ENCODE data around the gene RAB22A. TPM values are rescaled to one million over a fixed set of nuclear protein-coding genes. Genes with fewer than 3 reads are reported as not detected.

Gene RAB22A
- total and polyA plus RNA-seq, 2 donors (not counting 1 experiment from before 2014, with no cell fraction given) = 13.7 to 20.6 TPM

DNA sequence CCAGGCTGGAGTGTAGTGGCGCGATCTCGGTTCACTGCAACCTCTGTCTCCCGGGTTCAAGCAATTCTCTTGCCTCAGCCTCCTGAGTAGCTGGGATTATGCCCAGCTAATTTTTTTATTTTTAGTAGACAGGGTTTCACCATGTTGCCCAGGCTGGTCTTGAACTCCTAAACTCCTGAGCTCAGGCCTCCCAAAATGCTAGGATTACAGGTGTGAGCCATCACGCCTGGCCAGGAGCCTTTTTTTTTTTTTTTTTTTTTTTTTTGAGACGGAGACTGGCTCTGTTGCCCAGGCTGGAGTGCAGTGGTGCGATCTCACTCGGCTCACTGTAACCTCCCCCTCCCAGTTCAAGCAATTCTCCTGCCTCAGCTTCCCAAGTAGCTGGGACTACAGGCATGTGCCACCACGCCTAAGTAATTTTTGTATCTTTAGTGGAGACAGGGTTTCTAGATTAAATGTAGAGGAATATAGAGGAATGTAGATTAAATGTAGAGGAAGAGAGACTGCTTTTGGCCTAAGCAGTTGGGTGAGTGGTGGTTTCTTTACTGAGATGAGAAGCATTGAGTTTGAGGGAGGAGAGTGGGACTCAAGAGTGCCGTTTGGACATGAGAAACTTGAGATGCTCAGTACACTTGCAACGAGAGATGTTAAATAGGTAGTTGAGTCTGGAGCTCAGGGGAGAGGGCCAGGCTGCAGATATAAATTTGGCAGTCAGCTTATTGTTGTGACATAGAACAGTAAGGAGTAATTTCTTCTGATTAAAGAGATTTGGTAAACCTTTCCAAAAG lies 96.2 kb downstream of the RAB22A start:
- no peak overlapping the region for H3K4me3 ChIP-seq (replicated peaks in 1 of 4; ENCODE audit: control extremely low read depth in 1 of 4, insufficient read depth in 1 of 4, low read depth in 3 of 4, low read length in 4 of 4)
- H4K20me1 ChIP-seq (ENCODE audit: control insufficient read depth, extremely low read depth, insufficient read depth, low read length) = peaks cover 5% of the 10 kb centered on the region
- no peak overlapping the region for H3K27ac ChIP-seq (ENCODE audit: insufficient read depth, low read length)
- no peaks in the 10 kb centered on the region for H3K9me3 ChIP-seq (ENCODE audit: control insufficient read depth, insufficient read depth, low read depth, low read length)
- TF ChIP-seq, protein P1, sequence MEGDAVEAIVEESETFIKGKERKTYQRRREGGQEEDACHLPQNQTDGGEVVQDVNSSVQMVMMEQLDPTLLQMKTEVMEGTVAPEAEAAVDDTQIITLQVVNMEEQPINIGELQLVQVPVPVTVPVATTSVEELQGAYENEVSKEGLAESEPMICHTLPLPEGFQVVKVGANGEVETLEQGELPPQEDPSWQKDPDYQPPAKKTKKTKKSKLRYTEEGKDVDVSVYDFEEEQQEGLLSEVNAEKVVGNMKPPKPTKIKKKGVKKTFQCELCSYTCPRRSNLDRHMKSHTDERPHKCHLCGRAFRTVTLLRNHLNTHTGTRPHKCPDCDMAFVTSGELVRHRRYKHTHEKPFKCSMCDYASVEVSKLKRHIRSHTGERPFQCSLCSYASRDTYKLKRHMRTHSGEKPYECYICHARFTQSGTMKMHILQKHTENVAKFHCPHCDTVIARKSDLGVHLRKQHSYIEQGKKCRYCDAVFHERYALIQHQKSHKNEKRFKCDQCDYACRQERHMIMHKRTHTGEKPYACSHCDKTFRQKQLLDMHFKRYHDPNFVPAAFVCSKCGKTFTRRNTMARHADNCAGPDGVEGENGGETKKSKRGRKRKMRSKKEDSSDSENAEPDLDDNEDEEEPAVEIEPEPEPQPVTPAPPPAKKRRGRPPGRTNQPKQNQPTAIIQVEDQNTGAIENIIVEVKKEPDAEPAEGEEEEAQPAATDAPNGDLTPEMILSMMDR (conservative IDR thresholded peaks at IDR 0.05 in 1 of 2, IDR thresholded peaks at IDR 0.05 in 1 of 2; ENCODE audit: low read depth in 1 of 2, low read length in 2 of 2) = no peak
- no peak for TF ChIP-seq EZH2 (IDR thresholded peaks at IDR 0.05; ENCODE audit: low read length, missing control alignments)
- H3K79me2 ChIP-seq (ENCODE audit: control insufficient read depth, insufficient read depth, low read length) = peaks cover 93% of the 10 kb centered on the region
- no peak for DNase-seq (ENCODE audit: low read depth in 2 of 2)
- no peak overlapping the region for H3K4me2 ChIP-seq (ENCODE audit: extremely low read depth, insufficient read depth, low read length)
- no peaks in the 10 kb centered on the region for H3K27me3 ChIP-seq (ENCODE audit: control insufficient read depth, insufficient read depth, low read length)
- H3K4me1 ChIP-seq (ENCODE audit: control insufficient read depth, extremely low read depth, insufficient read depth, low read length) = peaks cover 2% of the 10 kb centered on the region
- no peak overlapping the region for H3K9ac ChIP-seq (ENCODE audit: insufficient read depth, low read length)
- H2AFZ ChIP-seq (ENCODE audit: low read length) = no peak overlapping the region
- no peaks in the 10 kb centered on the region for H3K36me3 ChIP-seq (ENCODE audit: control insufficient read depth, insufficient read depth, low read length)

DNA sequence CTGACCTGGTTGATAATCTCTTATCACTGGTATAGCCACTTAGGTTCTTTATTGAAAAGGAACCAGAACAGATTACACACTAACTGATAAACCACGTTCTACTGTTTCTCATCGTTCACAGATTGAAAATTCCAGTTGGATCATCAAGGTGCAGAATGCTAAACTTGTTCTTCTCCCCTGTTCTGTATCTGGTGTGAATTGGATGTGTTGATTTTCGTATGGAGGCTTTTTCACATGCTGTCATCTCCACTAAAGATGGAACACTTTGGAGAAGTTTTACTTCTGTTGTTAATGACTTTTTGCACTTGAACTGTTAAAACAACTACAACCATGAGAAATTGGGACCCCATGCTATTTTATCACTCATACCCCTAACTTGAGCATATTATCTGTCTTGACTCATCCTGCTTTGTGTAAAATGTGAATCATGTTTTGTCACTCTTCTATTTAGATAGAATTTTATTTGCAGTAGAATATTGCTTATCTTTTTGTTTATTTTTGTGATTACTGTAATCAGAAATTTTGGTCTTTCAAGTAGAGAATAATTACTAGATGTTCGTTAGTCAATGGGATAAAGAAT lies 97.0 kb downstream of the RAB22A start:
- Histone ChIP-seq H3K27me3 (ENCODE audit: control insufficient read depth, insufficient read depth, low read length) (no peaks in the 10 kb centered on the region), H3K4me3 (replicated peaks in 1 of 4; ENCODE audit: control extremely low read depth in 1 of 4, insufficient read depth in 1 of 4, low read depth in 3 of 4, low read length in 4 of 4) (no peak overlapping the region), H3K27ac (ENCODE audit: insufficient read depth, low read length) (no peak overlapping the region), H3K36me3 (ENCODE audit: control insufficient read depth, insufficient read depth, low read length) (no peaks in the 10 kb centered on the region), H2AFZ (ENCODE audit: low read length) (no peak overlapping the region), H3K79me2 (ENCODE audit: control insufficient read depth, insufficient read depth, low read length) (peaks cover 95% of the 10 kb centered on the region), H4K20me1 (ENCODE audit: control insufficient read depth, extremely low read depth, insufficient read depth, low read length) (peaks cover 5% of the 10 kb centered on the region), H3K9ac (ENCODE audit: insufficient read depth, low read length) (no peak overlapping the region), H3K4me2 (ENCODE audit: extremely low read depth, insufficient read depth, low read length) (no peak overlapping the region), H3K4me1 (ENCODE audit: control insufficient read depth, extremely low read depth, insufficient read depth, low read length) (peaks cover 2% of the 10 kb centered on the region), H3K9me3 (ENCODE audit: control insufficient read depth, insufficient read depth, low read depth, low read length) (no peaks in the 10 kb centered on the region)
- peak in 1 of 2 donors; percentile 34 for DNase-seq (ENCODE audit: low read depth in 2 of 2)
- TF ChIP-seq, protein P1 (conservative IDR thresholded peaks at IDR 0.05 in 1 of 2, IDR thresholded peaks at IDR 0.05 in 1 of 2; ENCODE audit: low read depth in 1 of 2, low read length in 2 of 2) = no peak
- TF ChIP-seq EZH2 (IDR thresholded peaks at IDR 0.05; ENCODE audit: low read length, missing control alignments) = no peak

DNA sequence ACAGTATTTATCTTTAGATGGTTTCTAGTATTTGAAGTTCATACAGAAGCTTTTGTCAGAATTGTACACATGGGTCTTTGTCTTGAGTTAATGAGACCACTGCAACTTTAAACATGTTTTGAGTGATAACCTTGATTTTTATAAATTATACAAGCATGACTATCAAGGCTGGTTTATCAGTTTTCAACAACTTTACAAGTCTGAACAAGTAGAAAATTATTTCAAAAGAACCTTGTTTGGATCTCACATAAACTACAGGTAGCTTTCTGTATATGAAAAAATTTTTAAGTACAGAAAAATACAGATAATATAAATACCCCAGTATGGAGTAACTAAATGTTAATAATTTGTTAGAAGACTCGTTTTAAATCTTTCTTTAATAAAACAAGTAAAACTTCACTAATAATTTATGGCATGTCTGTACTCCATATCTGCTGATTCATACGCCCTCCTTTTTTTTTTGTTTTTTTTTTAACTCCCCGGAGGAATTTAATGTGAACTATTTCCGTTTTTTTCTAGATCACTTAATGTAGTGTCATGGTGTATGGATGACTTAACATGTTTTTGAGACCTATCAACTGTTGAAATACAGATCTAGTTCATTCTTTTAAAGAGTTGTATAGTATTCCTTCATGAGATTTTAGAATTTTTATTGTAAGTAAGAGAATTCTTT lies 97.8 kb downstream of the RAB22A start:
- no peak for TF ChIP-seq EZH2 (IDR thresholded peaks at IDR 0.05; ENCODE audit: low read length, missing control alignments)
- TF ChIP-seq, protein P1 (conservative IDR thresholded peaks at IDR 0.05 in 1 of 2, IDR thresholded peaks at IDR 0.05 in 1 of 2; ENCODE audit: low read depth in 1 of 2, low read length in 2 of 2) = no peak
- H3K4me2 ChIP-seq (ENCODE audit: extremely low read depth, insufficient read depth, low read length) = no peak overlapping the region

More for the DNA sequence above, 97.8 kb downstream of the RAB22A start:
- H3K79me2 ChIP-seq (ENCODE audit: control insufficient read depth, insufficient read depth, low read length) = peaks cover 93% of the 10 kb centered on the region
- no peaks in the 10 kb centered on the region for H3K27me3 ChIP-seq (ENCODE audit: control insufficient read depth, insufficient read depth, low read length)
- H3K4me1 ChIP-seq (ENCODE audit: control insufficient read depth, extremely low read depth, insufficient read depth, low read length) = peaks cover 2% of the 10 kb centered on the region
- no peak overlapping the region for H3K9ac ChIP-seq (ENCODE audit: insufficient read depth, low read length)
- H3K4me3 ChIP-seq (replicated peaks in 1 of 4; ENCODE audit: control extremely low read depth in 1 of 4, insufficient read depth in 1 of 4, low read depth in 3 of 4, low read length in 4 of 4) = no peak overlapping the region
- H3K36me3 ChIP-seq (ENCODE audit: control insufficient read depth, insufficient read depth, low read length) = no peaks in the 10 kb centered on the region
- H2AFZ ChIP-seq (ENCODE audit: low read length) = no peak overlapping the region
- no peaks in the 10 kb centered on the region for H3K9me3 ChIP-seq (ENCODE audit: control insufficient read depth, insufficient read depth, low read depth, low read length)
- peaks cover 3% of the 10 kb centered on the region for H4K20me1 ChIP-seq (ENCODE audit: control insufficient read depth, extremely low read depth, insufficient read depth, low read length)
- H3K27ac ChIP-seq (ENCODE audit: insufficient read depth, low read length) = no peak overlapping the region
- DNase-seq (ENCODE audit: low read depth in 2 of 2) = peak; percentile 33 to 39
